ENCODE data around the gene EYA3.

The EYA3 gene

DNA sequence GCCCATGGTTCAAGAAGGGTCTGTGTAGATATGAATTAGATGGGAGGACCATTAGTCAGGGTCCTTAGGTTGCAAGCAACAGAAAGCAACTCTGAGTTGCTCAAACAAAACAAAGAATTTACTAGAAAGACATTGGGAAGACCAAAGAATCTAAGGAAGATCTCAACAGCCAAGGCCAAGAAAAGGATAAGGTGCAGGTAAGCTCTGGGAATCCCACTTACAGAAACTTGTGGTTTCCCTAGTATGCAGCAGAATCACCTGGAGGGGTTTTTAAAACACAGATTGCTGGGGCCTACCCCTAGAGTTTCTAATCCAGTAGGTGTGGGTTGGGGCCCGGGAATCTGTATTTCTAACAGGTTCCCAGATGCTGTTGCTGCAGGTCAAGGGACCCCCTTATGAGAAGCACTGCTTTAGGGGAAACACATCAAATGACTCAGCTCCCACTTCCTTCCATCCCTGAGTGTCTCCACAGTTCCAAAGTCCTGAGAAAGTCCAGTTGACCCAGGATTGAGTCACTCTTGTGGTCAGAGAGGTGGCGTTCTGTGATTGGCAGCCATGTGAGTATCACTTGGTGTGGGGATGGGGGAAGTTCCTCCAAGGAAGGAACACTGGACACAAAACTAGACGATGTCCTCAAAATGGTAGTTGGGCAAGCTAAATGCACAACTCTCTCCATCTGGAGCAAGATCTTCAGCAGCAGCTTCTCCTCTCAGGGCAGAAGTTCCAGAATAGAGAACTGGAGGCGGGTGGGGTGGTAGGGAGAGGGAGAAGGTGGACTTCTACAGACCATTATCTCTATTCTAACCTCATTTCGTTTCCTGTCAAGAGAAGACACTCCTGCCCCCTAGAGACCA, 24.2 kb upstream of the EYA3 start:
- peak; percentile 84 for DNase-seq

DNA sequence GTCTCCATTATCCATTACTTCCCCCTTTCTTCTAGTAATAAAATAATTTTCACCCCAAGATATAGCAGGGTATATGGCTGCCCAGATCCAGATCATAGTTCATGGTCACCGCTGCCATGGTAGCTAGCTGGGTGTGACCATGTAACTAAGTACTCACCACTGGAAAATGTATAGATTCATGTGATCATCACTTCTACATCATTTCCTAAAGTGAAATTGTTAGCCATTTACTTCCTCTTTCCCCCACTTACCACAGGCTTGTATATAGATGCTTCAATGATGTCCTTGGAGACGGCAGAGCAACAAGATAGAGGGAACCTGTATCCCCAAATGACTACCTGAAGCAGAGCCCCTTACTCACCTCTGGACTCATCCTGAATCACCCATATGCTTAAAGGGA, 22.7 kb upstream of the EYA3 start:
- DNase-seq: peak; percentile 69

GRCh38 chr1:28110555-28110954, 22.1 kb upstream of the EYA3 start:
- no peak for DNase-seq

DNA sequence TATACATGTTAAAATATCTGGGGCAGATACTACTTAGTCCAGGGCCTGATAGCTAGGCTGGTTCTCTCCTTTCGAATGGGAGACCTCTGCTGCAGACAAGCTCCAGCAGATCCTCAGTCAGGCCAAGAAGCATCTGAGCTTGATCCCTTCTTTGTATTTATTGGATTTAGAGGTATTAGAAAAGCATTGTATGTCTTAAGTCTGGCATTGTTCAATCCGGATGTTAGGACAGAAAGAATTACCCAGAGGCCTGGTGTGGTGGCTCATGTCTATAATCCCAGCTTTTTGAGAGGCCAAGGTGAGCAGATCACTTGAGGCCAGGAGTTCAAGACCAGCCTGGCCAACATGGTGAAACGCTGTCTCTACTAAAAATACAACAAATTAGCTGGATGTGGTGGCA, 21.2 kb upstream of the EYA3 start:
- DNase-seq: no peak

DNA sequence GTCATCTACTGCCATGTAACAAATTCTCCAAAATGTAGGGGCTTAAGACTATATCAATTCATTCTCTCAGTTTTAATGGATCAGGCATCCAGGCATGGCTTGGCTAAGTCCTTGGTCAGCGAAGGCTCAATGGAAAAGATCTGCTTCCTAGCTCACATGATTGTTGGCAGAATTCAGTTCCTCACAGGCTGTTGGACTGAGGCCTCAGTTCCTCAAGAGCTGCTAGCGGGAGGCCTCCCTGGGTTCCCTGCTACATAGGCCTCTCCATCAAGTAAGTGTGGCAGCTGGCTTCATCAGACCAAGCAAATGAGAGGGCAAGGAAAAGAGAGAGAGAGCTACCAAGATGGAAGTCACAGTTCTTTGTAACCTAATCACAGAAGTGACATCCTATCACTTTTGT, 19.6 kb upstream of the EYA3 start:
- no peak for DNase-seq

DNA sequence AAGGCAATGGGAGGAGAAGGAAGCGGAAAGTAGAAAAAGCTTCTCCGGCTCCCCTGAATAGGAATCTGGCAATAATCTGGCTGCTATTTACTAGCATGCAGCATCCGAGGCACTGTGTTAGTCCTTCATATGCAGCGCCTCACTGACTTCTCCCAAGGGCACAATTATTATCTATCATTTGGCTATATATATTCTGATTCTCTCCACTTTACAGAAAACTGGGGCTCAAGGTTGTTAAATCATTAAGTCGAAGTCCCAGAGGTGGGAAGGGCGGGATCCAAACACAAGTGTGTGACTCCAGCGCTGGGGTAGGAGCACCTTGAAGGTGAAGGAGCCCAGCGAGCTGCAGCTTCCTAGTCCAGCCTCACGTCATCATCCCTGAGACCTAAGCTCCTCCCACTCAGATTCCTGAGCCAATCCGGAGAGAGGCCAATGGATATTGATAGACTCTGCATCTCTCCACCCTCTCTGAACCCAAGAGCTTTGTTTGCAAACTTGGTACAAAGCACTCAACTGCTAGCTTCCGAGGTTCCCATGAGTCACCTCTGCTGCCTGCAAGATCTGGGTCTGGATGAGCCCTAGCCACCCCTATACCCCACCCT, 16.6 kb upstream of the EYA3 start:
- DNase-seq: no peak

DNA sequence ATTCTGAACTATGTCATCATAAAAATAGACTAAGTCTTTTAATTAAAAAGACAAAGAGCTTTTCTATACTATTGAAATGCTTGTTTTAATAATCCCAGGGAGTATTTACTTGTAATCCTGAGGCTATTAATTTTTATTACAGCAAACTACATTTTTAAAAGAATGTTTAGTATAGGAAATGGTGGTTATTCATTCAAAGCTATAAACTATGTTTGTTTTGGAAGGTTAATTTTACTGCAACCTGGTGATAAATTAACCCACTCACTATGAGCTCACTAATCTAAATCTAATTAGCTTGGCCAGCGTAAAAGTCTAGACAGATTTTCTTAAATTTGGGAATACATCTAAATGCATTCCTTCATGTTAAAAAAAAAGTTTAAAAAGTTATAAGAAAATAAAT, 13.8 kb upstream of the EYA3 start:
- no peak for DNase-seq

- no peak for DNase-seq
These were observed 10.8 kb upstream of the EYA3 start for GRCh38 chr1:28099050-28099769.

GRCh38 chr1:28097100-28097472, 8.7 kb upstream of the EYA3 start:
- no peak for DNase-seq

- no peak for DNase-seq
These were observed 8.0 kb upstream of the EYA3 start for GRCh38 chr1:28096210-28097099.

DNA sequence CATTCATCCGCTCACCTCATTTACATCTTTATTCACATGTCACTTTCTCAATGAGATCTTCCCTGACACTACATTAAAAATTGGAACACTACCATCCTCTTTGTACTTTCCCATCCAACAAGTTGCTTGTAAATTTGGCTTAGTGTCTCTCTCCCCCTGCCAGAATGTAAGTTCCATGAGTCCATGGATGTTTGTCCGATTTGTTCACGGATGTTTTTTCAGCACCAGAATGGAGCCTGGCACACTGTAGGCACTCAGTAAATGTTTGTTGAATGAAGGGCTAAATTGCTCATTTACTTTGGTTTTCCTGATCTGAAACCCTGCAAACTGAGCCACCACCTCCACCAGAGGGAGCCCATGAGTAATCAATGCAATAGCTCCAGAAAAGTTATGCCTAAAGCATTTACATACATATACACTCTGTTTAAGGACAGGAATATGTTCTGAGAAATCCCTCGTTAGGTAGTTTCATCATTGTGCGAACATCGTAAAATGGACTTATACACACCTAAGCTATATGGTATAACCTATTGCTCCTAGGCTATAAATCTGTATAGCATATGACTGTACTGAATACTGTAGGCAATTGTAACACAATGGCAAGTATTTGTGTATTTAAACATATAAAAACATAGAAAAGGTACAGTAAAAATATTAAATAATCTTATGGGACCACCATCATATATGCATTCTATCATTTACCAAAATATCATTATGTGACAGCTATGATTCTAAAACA, 2.8 kb upstream of the EYA3 start:
- peak; percentile 81 for DNase-seq

GRCh38 chr1:28087614-28088167, 719 bp downstream of the EYA3 start:
- peak; percentile 74 for DNase-seq

- DNase-seq: peak; percentile 74
These were observed 1.8 kb downstream of the EYA3 start for GRCh38 chr1:28086651-28087050.

DNA sequence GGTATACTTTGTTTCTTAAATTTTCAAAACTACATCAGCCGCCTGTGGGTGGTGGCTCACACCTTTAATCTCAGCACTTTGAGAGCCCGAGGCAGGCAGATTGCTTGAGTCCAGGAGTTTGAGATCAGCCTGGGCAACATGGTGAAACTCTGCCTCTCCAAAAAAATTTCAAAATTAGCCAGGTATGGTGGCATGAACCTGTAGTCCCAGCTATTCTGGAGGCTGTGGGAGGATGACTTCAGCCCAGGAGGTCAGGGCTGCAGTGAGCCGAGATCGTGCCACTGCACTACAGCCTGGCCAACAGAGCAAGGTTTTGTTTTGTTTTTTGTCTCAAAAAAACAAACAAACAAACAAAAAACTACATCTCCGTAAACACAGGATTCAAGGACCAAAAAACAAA, 3.3 kb downstream of the EYA3 start:
- no peak for DNase-seq

DNA sequence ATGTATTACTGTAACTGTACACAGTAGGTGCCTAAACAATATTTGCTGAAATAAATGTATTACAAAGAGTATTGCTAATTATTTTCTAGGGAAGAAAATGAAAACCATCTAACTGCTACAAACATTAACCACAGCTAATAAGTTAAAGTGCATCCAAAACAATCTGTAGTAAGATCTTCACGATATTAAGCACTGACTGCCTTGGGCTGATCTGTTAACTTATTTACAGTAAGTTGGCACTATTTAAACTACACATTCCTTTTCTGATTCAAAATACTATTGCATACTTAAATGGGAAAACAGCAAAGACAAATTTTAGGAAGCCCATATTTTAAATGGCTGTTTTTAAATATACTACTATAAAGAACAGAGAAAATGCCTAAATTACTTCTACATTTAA, 4.5 kb downstream of the EYA3 start:
- no peak for DNase-seq

- no peak for DNase-seq
These were observed 9.5 kb downstream of the EYA3 start for GRCh38 chr1:28078680-28079626.

- no peak for DNase-seq
These were observed 10.1 kb downstream of the EYA3 start for GRCh38 chr1:28078262-28078661.

GRCh38 chr1:28074892-28075511, 13.4 kb downstream of the EYA3 start:
- DNase-seq: no peak

DNA sequence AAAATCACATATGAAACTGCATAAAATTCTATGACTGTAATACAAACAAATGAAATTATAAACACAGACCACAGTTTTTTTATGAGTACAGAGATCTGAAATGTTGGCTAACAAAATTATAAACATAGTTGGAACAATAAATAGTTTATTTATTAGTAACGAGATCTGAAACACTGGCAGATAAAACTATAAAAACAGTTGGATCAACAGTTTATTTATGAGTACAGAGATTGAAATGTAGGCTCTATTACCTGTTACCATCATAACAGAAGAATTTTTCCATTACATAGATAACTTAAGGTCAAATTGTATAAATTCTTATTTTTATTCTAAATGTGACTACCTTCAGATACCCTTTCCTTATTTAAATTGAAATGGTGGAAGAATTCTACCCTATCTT, 14.5 kb downstream of the EYA3 start:
- no peak for DNase-seq

GRCh38 chr1:28071813-28072212, 16.6 kb downstream of the EYA3 start:
- DNase-seq: no peak

Measured in hematopoietic multipotent progenitor cell treated with erythropoietin and hydrocortisone succinate and interleukin-3 and kit ligand, for 6 days (in vitro differentiated cells).